Calu3 (cell line): ENCODE data around the gene DHX58. TPM values are rescaled to one million over a fixed set of nuclear protein-coding genes. Genes with fewer than 3 reads are reported as not detected.

Experiments used
- Bru-seq: library from RNA; stranded (reverse); fragments of 400-500 nt; gene quantifications from one replicate; lab custom pipeline; 2021; lab: Mats Ljungman, UMichigan
- BruChase-seq, 2 experiments: library from RNA; stranded (reverse); fragments of 400-500 nt; gene quantifications; one replicate each; lab custom pipeline; 2021; lab: Mats Ljungman, UMichigan
- BruUV-seq: library from RNA; stranded (reverse); fragments of 400-500 nt; replicated peaks from 2 replicates; lab custom pipeline; 2021; lab: Mats Ljungman, UMichigan
- CTCF ChIA-PET: fragments of 300-600 bp; sonication (Branson Sonifier 250); formaldehyde crosslinking; loops from one replicate; lab custom pipeline; 2022; ENCODE audit warnings: antibody characterized with exemption; lab: Charles Lee
- DNase-seq: peaks from one replicate; pipeline ENCODE4 v3.0.0; 2022
- H3K27ac Mint-ChIP-seq: one replicate; pipeline ENCODE4 v1.8.0; 2022; ENCODE audit warnings: mixed read lengths; ENCODE audit not compliant: unreplicated experiment
- H3K27me3 Mint-ChIP-seq: one replicate; pipeline ENCODE4 v1.8.0; 2022; ENCODE audit warnings: mixed read lengths; ENCODE audit not compliant: unreplicated experiment
- H3K36me3 Mint-ChIP-seq: one replicate; pipeline ENCODE4 v1.8.0; 2022; ENCODE audit warnings: mild to moderate bottlenecking, moderate library complexity, mixed read lengths; ENCODE audit not compliant: insufficient read depth, unreplicated experiment
- H3K4me1 Mint-ChIP-seq: one replicate; pipeline ENCODE4 v1.8.0; 2022; ENCODE audit warnings: mild to moderate bottlenecking, low read depth, mixed read lengths; ENCODE audit not compliant: unreplicated experiment
- H3K4me3 Mint-ChIP-seq: one replicate; pipeline ENCODE4 v1.8.0; 2022; ENCODE audit warnings: mild to moderate bottlenecking, low read depth, moderate library complexity, mixed read lengths; ENCODE audit not compliant: unreplicated experiment
- H3K9me3 Mint-ChIP-seq: one replicate; pipeline ENCODE4 v1.8.0; 2022; ENCODE audit warnings: low read depth, mixed read lengths; ENCODE audit not compliant: unreplicated experiment
- CTCF ChIP-seq: fragments of 200-600 bp; IDR thresholded peaks from one replicate; pipeline ENCODE4 v1.8.0; 2022; ENCODE audit warnings: antibody characterized with exemption; ENCODE audit not compliant: unreplicated experiment
- intact Hi-C: fragments of 100-400 bp; cut with micrococcal nuclease; formaldehyde crosslinking; loops from one replicate; pipeline ENCODE4 v1.10.0; 2022; ENCODE audit not compliant: unreplicated experiment
- long read RNA-seq: library from polyadenylated mRNA; stranded (forward); transcript quantifications from one replicate; pipeline ENCODE4 v2.0.0, GENCODE V29; 2022
- total RNA-seq: library from RNA; stranded (reverse); gene quantifications from 2 replicates; pipeline ENCODE4 v1.2.3, GENCODE V29; 2022

Gene DHX58
- total RNA-seq (45.6 and 77.5 TPM in 2 replicates), Bru-seq, nascent RNA (percentile 69 among the genes with signal in this experiment), BruChase-seq, experiment 1, labeled RNA remaining after a 6-hour chase (percentile 74 among the genes with signal in this experiment), BruChase-seq, experiment 2, labeled RNA remaining after a 2-hour chase (percentile 73 among the genes with signal in this experiment)
- long read RNA-seq, partial matches to known transcripts: 26 of 51 reads
- long read RNA-seq, other reads (novel, unspliced or antisense): 20 of 51 reads

DNA sequence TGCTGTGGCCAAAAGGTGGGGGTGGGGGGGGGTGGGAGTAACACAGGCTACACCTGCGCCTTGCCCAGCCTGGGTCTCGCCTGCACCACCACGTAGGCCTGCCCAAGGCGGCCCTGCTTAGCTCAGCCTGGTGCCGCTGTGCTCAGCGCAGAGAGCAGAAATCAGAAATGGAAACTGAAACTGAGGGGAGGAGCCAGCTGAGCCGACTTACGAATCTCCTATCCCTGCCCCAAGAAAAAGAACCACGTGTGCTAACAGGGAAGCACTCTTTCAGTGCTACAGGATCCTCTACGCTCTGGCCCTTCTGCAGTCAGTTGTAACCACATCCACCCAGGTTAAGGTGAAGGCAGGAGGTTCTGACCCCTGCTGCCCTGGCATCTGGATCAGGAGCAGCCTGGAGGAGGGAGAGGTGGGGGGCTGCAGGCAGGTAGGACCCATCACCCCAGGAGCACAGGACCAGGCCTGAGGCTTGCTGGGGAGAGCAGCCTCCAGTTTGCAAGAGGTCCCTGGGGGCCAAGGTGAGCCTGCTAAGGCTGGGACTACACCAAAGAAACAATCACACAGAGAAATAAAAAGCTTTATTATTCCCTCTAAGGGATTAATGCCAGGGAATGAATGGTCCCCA is at the start of gene DHX58:
TSS of gene DHX58 (minus strand) at position 163 of the 625 bp plus-strand sequence. CDS start 822 bp downstream, outside the sequence.
- peak; percentile 83 for DNase-seq

DNA sequence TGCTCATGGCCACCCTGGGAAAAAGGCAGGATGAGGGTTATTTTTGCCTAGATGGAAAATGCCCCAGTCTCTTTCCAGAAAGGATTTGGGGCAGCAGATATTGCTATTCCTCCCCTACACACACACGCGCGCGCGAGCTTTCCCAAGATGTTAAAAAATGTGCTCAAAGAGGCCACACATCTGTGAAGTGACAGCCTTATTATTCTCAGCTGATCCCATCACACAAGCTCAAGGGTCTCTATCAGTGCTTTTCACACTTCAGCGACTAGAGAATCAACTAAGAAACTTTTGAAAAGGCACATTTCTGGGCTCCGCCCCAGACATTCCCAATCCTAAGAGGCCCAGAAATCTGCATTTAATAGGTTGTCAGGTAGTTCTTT is 48.0 kb upstream of the DHX58 start:
- intact Hi-C loops: no loop called here
- peaks cover 6% of the 10 kb centered on the region for H3K27me3 Mint-ChIP-seq
- CTCF ChIA-PET: interaction anchor here (0.5 to 0.9 kb wide), 2 partner anchors 47 to 370 kb away, joined by 3 to 4 read pairs; no protein-coding TSS in a partner anchor
- H3K36me3 Mint-ChIP-seq: peaks cover 6% of the 10 kb centered on the region
- H3K4me3 Mint-ChIP-seq: no peak overlapping the region
- no peak for TF ChIP-seq CTCF
- no peak for DNase-seq
- H3K27ac Mint-ChIP-seq: no peak overlapping the region
- BruUV-seq: no TSS peak
- H3K4me1 Mint-ChIP-seq: no peaks in the 10 kb centered on the region
- no peaks in the 10 kb centered on the region for H3K9me3 Mint-ChIP-seq

More for the DNA sequence above, at the start of gene DHX58:
- no peaks in the 10 kb centered on the region for H3K9me3 Mint-ChIP-seq
- H3K36me3 Mint-ChIP-seq: peaks cover 67% of the 10 kb centered on the region
- CTCF ChIA-PET: interaction anchor here (0.5 to 2.7 kb wide), 17 partner anchors 10 to 420 kb away, joined by 3 to 18 read pairs (median 4); partner anchors contain the start of genes DNAJC7, NKIRAS2 and ODAD4
- no TSS peak for BruUV-seq
- H3K27ac Mint-ChIP-seq: peak within 1 kb of the TSS; percentile 88
- TF ChIP-seq CTCF: no peak
- H3K4me3 Mint-ChIP-seq: peak within 1 kb of the TSS; percentile 80
- peaks cover 7% of the 10 kb centered on the region for H3K4me1 Mint-ChIP-seq
- no peaks in the 10 kb centered on the region for H3K27me3 Mint-ChIP-seq
- intact Hi-C loops: loop anchor here (10.0 kb wide), 1 partner anchor 292 kb away; no protein-coding TSS in a partner anchor

- Mint-ChIP-seq H3K27me3 (no peaks in the 10 kb centered on the region), H3K27ac (no peak overlapping the region), H3K4me1 (no peaks in the 10 kb centered on the region), H3K9me3 (no peaks in the 10 kb centered on the region), H3K36me3 (peaks cover 11% of the 10 kb centered on the region), H3K4me3 (no peak overlapping the region)
- BruUV-seq: no TSS peak
- CTCF ChIA-PET: interaction anchor here (0.5 to 0.9 kb wide), 2 partner anchors 47 to 370 kb away, joined by 3 to 4 read pairs; no protein-coding TSS in a partner anchor
- intact Hi-C loops: no loop called here
- no peak for TF ChIP-seq CTCF
- DNase-seq: no peak
These were observed 47.4 kb upstream of the DHX58 start for GRCh38 chr17:42159796-42160530.

DNA sequence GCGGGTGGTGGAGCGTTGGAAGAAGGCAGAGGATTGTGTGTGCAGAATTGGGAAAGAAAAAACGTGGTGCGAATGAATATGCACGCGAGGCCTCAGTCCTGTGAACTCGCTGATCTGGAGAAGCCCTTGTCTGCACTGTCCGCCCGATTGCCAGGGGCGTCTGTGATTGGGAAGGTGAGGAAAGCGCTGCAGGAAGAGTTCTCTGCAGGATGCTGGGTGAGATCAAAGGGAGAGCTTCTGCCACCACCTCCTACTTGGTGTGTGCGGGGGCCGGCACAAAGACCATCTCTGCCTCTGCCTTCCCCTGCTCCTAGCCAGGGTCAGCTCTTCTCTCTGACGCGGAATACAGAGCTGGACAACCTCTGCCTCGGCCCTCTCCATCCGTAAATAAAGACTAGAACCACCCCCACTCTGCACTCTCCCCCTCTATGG is 43.1 kb upstream of the DHX58 start:
- CTCF ChIA-PET: interaction anchor here (0.7 kb wide), 2 partner anchors 105 to 1552 kb away, joined by 4 to 5 read pairs; no protein-coding TSS in a partner anchor
- Mint-ChIP-seq H3K27ac (no peak overlapping the region), H3K9me3 (no peaks in the 10 kb centered on the region), H3K27me3 (no peaks in the 10 kb centered on the region), H3K36me3 (peaks cover 28% of the 10 kb centered on the region), H3K4me3 (peak overlapping the region; percentile 90), H3K4me1 (peaks cover 24% of the 10 kb centered on the region)
- DNase-seq: no peak
- TSS peak; percentile 74 for BruUV-seq
- intact Hi-C loops: no loop called here
- TF ChIP-seq CTCF: no peak
